HFFc6 (cell line): ENCODE results near the gene TAS2R43. TPM values are rescaled to one million over a fixed set of nuclear protein-coding genes. Genes with fewer than 3 reads are reported as not detected.
"Not testable (repeated sequence)": the region's sequence is repeated elsewhere in the genome, so short reads cannot be mapped to it uniquely, and the experiment has no call there.

ENCODE experiments used
- DNase-seq: peaks from one replicate; pipeline ENCODE4 v3.0.0-alpha.2; 2018
- H3K27ac Mint-ChIP-seq: 2 replicates; pipeline ENCODE4 v1.8.0; 2020; ENCODE audit warnings: mild to moderate bottlenecking, mixed read lengths
- H3K27me3 Mint-ChIP-seq: 2 replicates; pipeline ENCODE4 v1.8.0; 2021; ENCODE audit warnings: mild to moderate bottlenecking, moderate library complexity, mixed read lengths; ENCODE audit not compliant: insufficient read depth
- H3K36me3 Mint-ChIP-seq: 2 replicates; pipeline ENCODE4 v1.8.0; 2021; ENCODE audit warnings: low read depth, mixed read lengths
- H3K4me1 Mint-ChIP-seq: 2 replicates; pipeline ENCODE4 v1.8.0; 2020; ENCODE audit warnings: low read depth, mixed read lengths
- H3K4me3 Mint-ChIP-seq: 2 replicates; pipeline ENCODE4 v1.8.0; 2020; ENCODE audit warnings: mild to moderate bottlenecking, moderate library complexity, mixed read lengths
- H3K9me3 Mint-ChIP-seq: 2 replicates; pipeline ENCODE4 v1.8.0; 2020; ENCODE audit warnings: mild to moderate bottlenecking, mixed read lengths
- CTCF ChIP-seq: fragments of 200-600 bp; sonication (generic); IDR thresholded peaks from 2 replicates; pipeline ENCODE4 v1.5.0; 2021; ENCODE audit warnings: antibody characterized with exemption, mild to moderate bottlenecking
- total RNA-seq, 6 experiments: library from RNA; stranded (reverse); fragmentation: NEBNext Ultra II Directional; extraction: Animal tissue kit (Norgen Biotek cat#: 25700); gene quantifications; 2 replicates in 1 of 6; 3 replicates in 5 of 6; pipeline ENCODE4 v1.2.3, GENCODE V29; 2021

The TAS2R43 gene
- total RNA-seq, 6 experiments from 2014 or later: not detected

DNA sequence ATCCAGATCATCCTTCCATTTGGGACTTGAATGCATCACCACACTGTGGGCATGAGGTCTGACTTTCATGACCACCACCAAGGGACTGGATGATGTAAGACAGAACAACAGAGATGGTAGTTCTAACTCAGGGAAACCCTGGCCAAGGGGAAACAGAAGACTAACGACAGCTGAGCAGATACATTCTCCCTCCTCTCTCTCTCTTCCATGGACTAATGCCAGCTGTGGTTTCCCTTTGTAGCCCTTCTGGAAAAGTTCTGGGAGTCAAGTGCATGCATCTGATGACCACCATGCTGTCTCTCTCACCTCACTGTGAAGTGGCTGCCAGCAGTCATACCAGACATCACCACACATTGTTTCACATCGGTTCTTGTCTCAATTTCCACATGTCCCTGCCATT is 38.9 kb upstream of the TAS2R43 start:
- Mint-ChIP-seq H3K9me3 (no peaks in the 10 kb centered on the region), H3K4me1 (no peaks in the 10 kb centered on the region), H3K4me3 (no peak overlapping the region), H3K27me3 (no peaks in the 10 kb centered on the region; the same call in 1 of the 2 replicates), H3K36me3 (peaks cover 13% of the 10 kb centered on the region), H3K27ac (no peak overlapping the region)
- DNase-seq: no peak
- no peak for TF ChIP-seq CTCF

DNA sequence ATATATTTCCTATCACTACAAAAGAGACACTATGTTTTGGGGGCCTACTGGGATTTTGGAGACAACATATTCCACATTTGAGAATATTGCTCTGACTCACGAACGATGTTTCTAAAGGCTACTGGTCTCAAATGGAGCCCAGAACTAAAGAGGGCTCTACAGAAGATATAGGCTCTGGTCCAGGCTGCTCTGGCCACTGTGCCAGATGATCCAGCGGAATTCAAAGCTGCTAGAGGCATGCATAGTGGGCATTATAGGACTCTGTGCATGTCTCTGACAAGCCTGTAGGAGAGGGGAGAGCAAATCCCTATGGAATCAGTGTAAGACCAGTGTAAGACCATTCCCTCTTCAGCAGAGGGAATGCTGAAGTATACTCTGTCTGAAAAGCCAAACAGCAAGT is 38.3 kb upstream of the TAS2R43 start:
- no peak for TF ChIP-seq CTCF
- Mint-ChIP-seq H3K4me1 (no peaks in the 10 kb centered on the region), H3K4me3 (no peak overlapping the region), H3K27me3 (no peaks in the 10 kb centered on the region; the same call in 1 of the 2 replicates), H3K27ac (no peak overlapping the region), H3K36me3 (peaks cover 13% of the 10 kb centered on the region), H3K9me3 (no peaks in the 10 kb centered on the region)
- no peak for DNase-seq

DNA sequence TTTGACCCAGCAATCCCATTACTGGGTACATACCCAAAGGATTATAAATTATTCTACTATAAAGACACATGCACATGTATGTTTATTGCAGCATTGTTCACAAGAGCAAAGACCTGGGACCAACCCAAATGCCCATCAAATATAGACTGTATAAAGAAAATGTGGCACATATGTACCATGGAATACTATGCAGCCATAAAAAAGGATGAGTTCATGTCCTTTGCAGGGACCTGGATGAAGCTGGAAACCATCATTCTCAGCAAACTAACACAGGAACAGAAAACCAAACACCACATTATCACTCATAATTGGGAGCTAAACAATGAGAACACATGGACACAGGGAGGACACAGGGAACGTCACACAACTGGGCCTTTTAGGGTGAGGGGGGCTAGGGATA is 22.0 kb upstream of the TAS2R43 start:
- not testable (repeated sequence) for H3K4me3 Mint-ChIP-seq, H3K27ac Mint-ChIP-seq, DNase-seq, H3K27me3 Mint-ChIP-seq, H3K4me1 Mint-ChIP-seq
- peaks cover 95% of the 10 kb centered on the region for H3K36me3 Mint-ChIP-seq
- H3K9me3 Mint-ChIP-seq: peaks cover 28% of the 10 kb centered on the region

GRCh38 chr12:11111213-11111612 is 19.1 kb upstream of the TAS2R43 start:
- peaks cover 84% of the 10 kb centered on the region for H3K36me3 Mint-ChIP-seq
- H3K27ac Mint-ChIP-seq: not testable (repeated sequence)

GRCh38 chr12:11108862-11109261 is 16.7 kb upstream of the TAS2R43 start:
- no peak overlapping the region for H3K4me3 Mint-ChIP-seq
- H3K4me1 Mint-ChIP-seq: no peaks in the 10 kb centered on the region
- DNase-seq: no peak
- peaks cover 67% of the 10 kb centered on the region for H3K36me3 Mint-ChIP-seq
- H3K9me3 Mint-ChIP-seq: peaks cover 25% of the 10 kb centered on the region
- no peak overlapping the region for H3K27ac Mint-ChIP-seq
- H3K27me3 Mint-ChIP-seq: peaks cover 2% of the 10 kb centered on the region; the same call in 1 of the 2 replicates
- no peak for TF ChIP-seq CTCF

More at GRCh38 chr12:11111213-11111612, 19.1 kb upstream of the TAS2R43 start:
- H3K27me3 Mint-ChIP-seq, DNase-seq, H3K4me1 Mint-ChIP-seq, H3K4me3 Mint-ChIP-seq: not testable (repeated sequence)
- peaks cover 25% of the 10 kb centered on the region for H3K9me3 Mint-ChIP-seq

GRCh38 chr12:11107719-11108118 is 15.6 kb upstream of the TAS2R43 start:
- peaks cover 24% of the 10 kb centered on the region for H3K9me3 Mint-ChIP-seq
- H3K27me3 Mint-ChIP-seq: peaks cover 2% of the 10 kb centered on the region; the same call in 1 of the 2 replicates
- TF ChIP-seq CTCF: no peak
- peaks cover 65% of the 10 kb centered on the region for H3K36me3 Mint-ChIP-seq
- H3K4me1 Mint-ChIP-seq: no peaks in the 10 kb centered on the region
- H3K27ac Mint-ChIP-seq: no peak overlapping the region
- DNase-seq: no peak
- H3K4me3 Mint-ChIP-seq: no peak overlapping the region

GRCh38 chr12:11106288-11106687 is 14.2 kb upstream of the TAS2R43 start:
- peaks cover 52% of the 10 kb centered on the region for H3K36me3 Mint-ChIP-seq
- no peak overlapping the region for H3K4me3 Mint-ChIP-seq
- TF ChIP-seq CTCF: no peak
- DNase-seq: no peak
- H3K27ac Mint-ChIP-seq: no peak overlapping the region
- no peaks in the 10 kb centered on the region for H3K4me1 Mint-ChIP-seq
- peaks cover 2% of the 10 kb centered on the region; the same call in 1 of the 2 replicates for H3K27me3 Mint-ChIP-seq
- H3K9me3 Mint-ChIP-seq: peaks cover 23% of the 10 kb centered on the region
